ENCODE measurements around the gene CD82.
"Not testable (repeated sequence)": the region's sequence is repeated elsewhere in the genome, so short reads cannot be mapped to it uniquely, and the experiment has no call there.

The CD82 gene

GRCh38 chr11:44559940-44560300 is 5.5 kb upstream of the CD82 start:
- not testable (repeated sequence) for DNase-seq (ENCODE audit: low read depth)

- DNase-seq (ENCODE audit: low read depth): no peak
Measured at GRCh38 chr11:44561275-44561805, 4.1 kb upstream of the CD82 start.

- no peak for DNase-seq (ENCODE audit: low read depth)
Measured at GRCh38 chr11:44561964-44562734, 3.3 kb upstream of the CD82 start.

- no peak for DNase-seq (ENCODE audit: low read depth)
Measured at GRCh38 chr11:44562845-44563460, 2.5 kb upstream of the CD82 start.

GRCh38 chr11:44563711-44564110 is 1.8 kb upstream of the CD82 start:
- peak; percentile 73 for DNase-seq (ENCODE audit: low read depth)

- DNase-seq (ENCODE audit: low read depth): no peak
Measured at GRCh38 chr11:44564166-44564565, 1.3 kb upstream of the CD82 start.

- DNase-seq (ENCODE audit: low read depth): peak; percentile 82
Measured at GRCh38 chr11:44564670-44565210, 723 bp upstream of the CD82 start.

- DNase-seq (ENCODE audit: low read depth): no peak
Measured at GRCh38 chr11:44565953-44566949, 788 bp downstream of the CD82 start.

- DNase-seq (ENCODE audit: low read depth): no peak
Measured at GRCh38 chr11:44566952-44567875, 1.8 kb downstream of the CD82 start.

- no peak for DNase-seq (ENCODE audit: low read depth)
Measured at GRCh38 chr11:44567876-44568256, 2.4 kb downstream of the CD82 start.

- no peak for DNase-seq (ENCODE audit: low read depth)
Measured at GRCh38 chr11:44568331-44568657, 2.8 kb downstream of the CD82 start.

- peak; percentile 99 for DNase-seq (ENCODE audit: low read depth)
Measured at GRCh38 chr11:44568658-44569473, 3.4 kb downstream of the CD82 start.

- no peak for DNase-seq (ENCODE audit: low read depth)
Measured at GRCh38 chr11:44570411-44571155, 5.1 kb downstream of the CD82 start.

- no peak for DNase-seq (ENCODE audit: low read depth)
Measured at GRCh38 chr11:44571871-44572270, 6.4 kb downstream of the CD82 start.

GRCh38 chr11:44572436-44572835 is 7.0 kb downstream of the CD82 start:
- no peak for DNase-seq (ENCODE audit: low read depth)

- no peak for DNase-seq (ENCODE audit: low read depth)
Measured at GRCh38 chr11:44572884-44573283, 7.4 kb downstream of the CD82 start.

GRCh38 chr11:44573333-44573732 is 7.9 kb downstream of the CD82 start:
- DNase-seq (ENCODE audit: low read depth): peak; percentile 41

GRCh38 chr11:44574610-44575287 is 9.3 kb downstream of the CD82 start:
- peak; percentile 96 for DNase-seq (ENCODE audit: low read depth)

- DNase-seq (ENCODE audit: low read depth): peak; percentile 77
Measured at GRCh38 chr11:44575288-44575672, 9.8 kb downstream of the CD82 start.
